ENCODE data around the gene PPM1G. TPM values are rescaled to one million over a fixed set of nuclear protein-coding genes. Genes with fewer than 3 reads are reported as not detected.

PPM1G gene
- total RNA-seq, 1 experiment from 2014 or later, result 163 TPM

- DNase-seq, result no peak
- no peak overlapping the region for H3K27ac ChIP-seq
- peaks cover 6% of the 10 kb centered on the region; the same call in 1 of the 2 replicates for H3K4me1 ChIP-seq
- H3K9me3 ChIP-seq (replicated peaks), result no peaks in the 10 kb centered on the region; the same call in 1 of the 2 replicates
- H3K36me3 ChIP-seq, result peaks cover 7% of the 10 kb centered on the region
- no peaks in the 10 kb centered on the region for H3K27me3 ChIP-seq
- H3K4me3 ChIP-seq, result no peak overlapping the region
Measured at GRCh38 chr2:27351802-27352598, 57.4 kb downstream of the PPM1G start.

GRCh38 chr2:27350106-27350693, 59.2 kb downstream of the PPM1G start:
- Histone ChIP-seq H3K36me3 (peaks cover 7% of the 10 kb centered on the region), H3K4me3 (no peak overlapping the region), H3K27me3 (no peaks in the 10 kb centered on the region), H3K9me3 (replicated peaks) (no peaks in the 10 kb centered on the region; the same call in 1 of the 2 replicates), H3K4me1 (peaks cover 6% of the 10 kb centered on the region; the same call in 1 of the 2 replicates), H3K27ac (no peak overlapping the region)
- DNase-seq, result no peak

- no peak for DNase-seq
- Histone ChIP-seq H3K27ac (no peak overlapping the region), H3K4me3 (no peak overlapping the region), H3K27me3 (no peaks in the 10 kb centered on the region), H3K9me3 (replicated peaks) (no peaks in the 10 kb centered on the region; the same call in 1 of the 2 replicates), H3K36me3 (peaks cover 21% of the 10 kb centered on the region), H3K4me1 (no peaks in the 10 kb centered on the region)
Measured at GRCh38 chr2:27347641-27348040, 61.8 kb downstream of the PPM1G start.

GRCh38 chr2:27336173-27336572, 73.2 kb downstream of the PPM1G start:
- Histone ChIP-seq H3K27me3 (no peaks in the 10 kb centered on the region), H3K4me3 (no peak overlapping the region), H3K27ac (no peak overlapping the region), H3K9me3 (replicated peaks) (no peaks in the 10 kb centered on the region), H3K4me1 (no peaks in the 10 kb centered on the region), H3K36me3 (peaks cover 71% of the 10 kb centered on the region)
- no peak for DNase-seq

- no peaks in the 10 kb centered on the region for H3K4me1 ChIP-seq
- no peaks in the 10 kb centered on the region for H3K9me3 ChIP-seq (replicated peaks)
- no peaks in the 10 kb centered on the region for H3K27me3 ChIP-seq
- no peak overlapping the region for H3K27ac ChIP-seq
- peaks cover 71% of the 10 kb centered on the region for H3K36me3 ChIP-seq
- no peak overlapping the region for H3K4me3 ChIP-seq
- DNase-seq, result no peak
Measured at GRCh38 chr2:27335311-27335710, 74.1 kb downstream of the PPM1G start.

Other genes starting within 250 kb of the PPM1G start
- gene ATRAID, start 197.6 kb downstream of the PPM1G start, total RNA-seq (2014; rRNA removed; shearing (Covaris generic)), result 172 and 182 TPM in 2 replicates
- gene SLC5A6, start 197.3 kb downstream of the PPM1G start, total RNA-seq (2014; rRNA removed; shearing (Covaris generic)), result 74.3 and 95.9 TPM in 2 replicates
- gene CAD, start 192.2 kb downstream of the PPM1G start, total RNA-seq (2014; rRNA removed; shearing (Covaris generic)), result 57.8 and 61.4 TPM in 2 replicates
- gene SLC30A3, start 146.5 kb downstream of the PPM1G start, total RNA-seq (2014; rRNA removed; shearing (Covaris generic)), result 4.4 and 4.9 TPM in 2 replicates
- not detected in 2 replicates for gene DNAJC5G, start 134.2 kb downstream of the PPM1G start, total RNA-seq (2014; rRNA removed; shearing (Covaris generic))
- 0.23 and 0.34 TPM in 2 replicates for gene TRIM54, start 127.2 kb downstream of the PPM1G start, total RNA-seq (2014; rRNA removed; shearing (Covaris generic))
- 0.32 and 1.6 TPM in 2 replicates for gene UCN, start 101.1 kb downstream of the PPM1G start, total RNA-seq (2014; rRNA removed; shearing (Covaris generic))
- 74.2 and 76.6 TPM in 2 replicates for gene MPV17, start 86.5 kb downstream of the PPM1G start, total RNA-seq (2014; rRNA removed; shearing (Covaris generic))
- gene GTF3C2, start 52.8 kb downstream of the PPM1G start, total RNA-seq (2014; rRNA removed; shearing (Covaris generic)), result 86.8 and 89.4 TPM in 2 replicates
- gene EIF2B4, start 39.3 kb downstream of the PPM1G start, total RNA-seq (2014; rRNA removed; shearing (Covaris generic)), result 50.9 and 59.5 TPM in 2 replicates
- 117 and 120 TPM in 2 replicates for gene SNX17, start 39.0 kb downstream of the PPM1G start, total RNA-seq (2014; rRNA removed; shearing (Covaris generic))
- 13.8 and 14.2 TPM in 2 replicates for gene ZNF513, start 28.9 kb downstream of the PPM1G start, total RNA-seq (2014; rRNA removed; shearing (Covaris generic))
- 153 and 156 TPM in 2 replicates for gene NRBP1, start 19.0 kb upstream of the PPM1G start, total RNA-seq (2014; rRNA removed; shearing (Covaris generic))
- gene KRTCAP3, start 32.8 kb upstream of the PPM1G start, total RNA-seq (2014; rRNA removed; shearing (Covaris generic)), result 0.24 and 1.2 TPM in 2 replicates
- 8.8 and 11.3 TPM in 2 replicates for gene IFT172, start 80.2 kb upstream of the PPM1G start, total RNA-seq (2014; rRNA removed; shearing (Covaris generic))
- gene FNDC4, start 85.6 kb upstream of the PPM1G start, total RNA-seq (2014; rRNA removed; shearing (Covaris generic)), result 0.91 and 1.3 TPM in 2 replicates
- not detected in 2 replicates for gene GCKR, start 87.2 kb upstream of the PPM1G start, total RNA-seq (2014; rRNA removed; shearing (Covaris generic))
- 83.4 and 87.8 TPM in 2 replicates for gene ZNF512, start 173.5 kb upstream of the PPM1G start, total RNA-seq (2014; rRNA removed; shearing (Covaris generic))
- gene CCDC121, start 219.4 kb upstream of the PPM1G start, total RNA-seq (2014; rRNA removed; shearing (Covaris generic)), result 6.6 and 8.4 TPM in 2 replicates
- gene GPN1, start 219.5 kb upstream of the PPM1G start, total RNA-seq (2014; rRNA removed; shearing (Covaris generic)), result 71.9 and 78.6 TPM in 2 replicates